ENCODE data around the gene CHCHD1.
"Not testable (repeated sequence)": the region's sequence is repeated elsewhere in the genome, so short reads cannot be mapped to it uniquely, and the experiment has no call there.

The CHCHD1 gene

GRCh38 chr10:73793456-73793855 lies 11.6 kb downstream of the CHCHD1 start:
- no peak for DNase-seq

GRCh38 chr10:73795491-73795890 lies 13.6 kb downstream of the CHCHD1 start:
- DNase-seq, result not testable (repeated sequence)

GRCh38 chr10:73796035-73796434 lies 14.2 kb downstream of the CHCHD1 start:
- not testable (repeated sequence) for DNase-seq

- DNase-seq, result no peak
Measured at GRCh38 chr10:73796766-73797165, 14.9 kb downstream of the CHCHD1 start.

GRCh38 chr10:73797324-73798025 lies 15.6 kb downstream of the CHCHD1 start:
- DNase-seq, result no peak

- DNase-seq, result no peak
Measured at GRCh38 chr10:73798087-73798486, 16.2 kb downstream of the CHCHD1 start.

GRCh38 chr10:73798927-73799560 lies 17.2 kb downstream of the CHCHD1 start:
- no peak for DNase-seq

GRCh38 chr10:73799899-73800559 lies 18.2 kb downstream of the CHCHD1 start:
- DNase-seq, result no peak

GRCh38 chr10:73800560-73801252 lies 18.9 kb downstream of the CHCHD1 start:
- DNase-seq, result no peak

- DNase-seq, result no peak
Measured at GRCh38 chr10:73801253-73801590, 19.4 kb downstream of the CHCHD1 start.

GRCh38 chr10:73802276-73802991 lies 20.6 kb downstream of the CHCHD1 start:
- DNase-seq, result no peak

- no peak for DNase-seq
Measured at GRCh38 chr10:73803680-73804286, 21.9 kb downstream of the CHCHD1 start.

- DNase-seq, result no peak
Measured at GRCh38 chr10:73806176-73806950, 24.5 kb downstream of the CHCHD1 start.

- DNase-seq, result no peak
Measured at GRCh38 chr10:73807471-73807870, 25.6 kb downstream of the CHCHD1 start.

- no peak for DNase-seq
Measured at GRCh38 chr10:73808021-73808815, 26.4 kb downstream of the CHCHD1 start.

- no peak for DNase-seq
Measured at GRCh38 chr10:73809061-73809818, 27.4 kb downstream of the CHCHD1 start.

- DNase-seq, result peak; percentile 13
Measured at GRCh38 chr10:73810358-73810734, 28.5 kb downstream of the CHCHD1 start.

GRCh38 chr10:73810735-73811465 lies 29.1 kb downstream of the CHCHD1 start:
- DNase-seq, result peak; percentile 6

GRCh38 chr10:73812657-73813056 lies 30.8 kb downstream of the CHCHD1 start:
- DNase-seq, result no peak

Measured in fibroblast of skin of scalp (primary cell).